SKM-1 treated with dmso at 0.1 percent for 144 hours (cell line): ENCODE results near the gene SEPTIN1.
"Not testable (repeated sequence)": the region's sequence is repeated elsewhere in the genome, so short reads cannot be mapped to it uniquely, and the experiment has no call there.

Experiments
- DNase-seq: peaks from one replicate; lab custom pipeline; 2025; ENCODE audit not compliant: unreplicated experiment; lab: John Stamatoyannopoulos, UW

The SEPTIN1 gene

DNA sequence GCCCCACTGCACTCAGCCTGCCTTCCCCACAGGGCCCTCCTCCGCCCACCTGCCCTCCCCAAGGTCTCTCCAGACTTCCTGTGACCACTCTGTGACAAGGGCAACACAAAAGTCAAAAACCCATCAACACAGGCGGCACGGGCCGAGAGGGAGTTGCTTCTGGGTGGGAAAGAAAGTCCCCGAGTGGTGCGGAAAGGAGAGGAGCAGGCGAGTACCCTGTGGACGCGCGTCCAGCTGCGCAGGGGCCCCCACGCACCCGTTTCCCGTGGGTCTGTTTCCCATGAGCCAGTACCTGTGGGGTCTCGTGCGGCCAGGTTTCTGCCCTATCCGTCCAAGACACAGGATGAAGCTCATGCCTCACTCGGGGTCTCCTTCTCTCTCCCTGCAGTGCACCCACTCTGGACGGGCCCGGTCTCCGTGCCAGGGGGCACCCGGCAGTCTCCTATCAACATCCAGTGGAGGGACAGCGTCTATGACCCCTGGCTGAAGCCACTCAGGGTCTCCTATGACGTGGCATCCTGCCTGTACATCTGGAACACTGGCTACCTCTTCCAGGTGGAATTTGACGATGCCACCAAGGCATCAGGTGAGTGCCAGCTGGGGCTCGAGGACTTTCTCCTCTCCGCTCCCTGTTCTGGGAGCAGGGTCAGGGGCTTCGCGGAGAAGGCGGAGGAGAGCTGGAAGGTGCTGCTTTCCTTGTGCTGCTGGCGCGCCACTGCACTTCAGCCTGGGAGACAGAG, 39.4 kb downstream of the SEPTIN1 start:
- no peak for DNase-seq

GRCh38 chr16:30341971-30342370, 40.4 kb downstream of the SEPTIN1 start:
- not testable (repeated sequence) for DNase-seq

- DNase-seq, result no peak
Observed at GRCh38 chr16:30340621-30341020, 41.7 kb downstream of the SEPTIN1 start.

- not testable (repeated sequence) for DNase-seq
Observed at GRCh38 chr16:30338715-30339114, 43.6 kb downstream of the SEPTIN1 start.

GRCh38 chr16:30337964-30338357, 44.4 kb downstream of the SEPTIN1 start:
- DNase-seq, result not testable (repeated sequence)

- no peak for DNase-seq
Observed at GRCh38 chr16:30335598-30336474, 46.5 kb downstream of the SEPTIN1 start.

- peak; percentile 60 for DNase-seq
Observed at GRCh38 chr16:30335028-30335597, 47.2 kb downstream of the SEPTIN1 start.

DNA sequence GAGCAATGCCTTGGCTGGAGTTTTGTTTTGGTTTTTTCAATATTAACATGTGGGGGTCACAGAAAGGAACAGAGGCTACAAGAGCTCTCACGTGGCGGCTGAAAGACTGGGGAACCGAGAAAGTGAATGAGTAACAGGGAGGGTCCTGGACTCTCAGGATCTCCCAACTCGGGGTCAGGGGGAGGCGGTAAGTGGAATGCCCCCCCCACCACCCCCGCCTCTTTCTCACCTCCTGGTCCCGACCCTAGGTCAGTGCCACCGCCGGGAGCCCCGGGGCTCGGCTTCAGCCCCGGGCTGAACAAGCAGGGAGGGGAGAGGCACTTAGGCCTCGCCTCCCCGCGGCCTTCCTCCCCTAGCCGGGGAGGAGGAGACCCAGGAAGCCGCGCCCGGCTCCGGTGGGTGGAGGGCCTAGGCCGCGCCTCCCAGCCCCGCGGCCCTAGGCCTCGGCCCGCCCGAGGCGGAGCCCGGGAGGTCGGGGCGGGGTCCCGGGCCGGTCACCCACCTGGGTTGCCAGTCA, 47.8 kb downstream of the SEPTIN1 start:
- not testable (repeated sequence) for DNase-seq
